Measurements from ENCODE around the gene IRF9.

Gene IRF9

GRCh38 chr14:24131549-24131966 lies 29.5 kb upstream of the IRF9 start:
- H3K4me3 ChIP-seq (replicated peaks; ENCODE audit: low read depth, low read length): no peak overlapping the region
- no peak for DNase-seq (ENCODE audit: low read depth)
- no peak for TF ChIP-seq CTCF (IDR thresholded peaks at IDR 0.05; ENCODE audit: low read length, missing control alignments)

GRCh38 chr14:24132061-24132685 lies 28.9 kb upstream of the IRF9 start:
- DNase-seq (ENCODE audit: low read depth): no peak
- TF ChIP-seq CTCF (IDR thresholded peaks at IDR 0.05; ENCODE audit: low read length, missing control alignments): no peak
- no peak overlapping the region for H3K4me3 ChIP-seq (replicated peaks; ENCODE audit: low read depth, low read length)

- TF ChIP-seq CTCF (IDR thresholded peaks at IDR 0.05; ENCODE audit: low read length, missing control alignments): no peak
- H3K4me3 ChIP-seq (replicated peaks; ENCODE audit: low read depth, low read length): no peak overlapping the region
- DNase-seq (ENCODE audit: low read depth): no peak
Observed at GRCh38 chr14:24132976-24133375, 28.1 kb upstream of the IRF9 start.

GRCh38 chr14:24133735-24134134 lies 27.3 kb upstream of the IRF9 start:
- no peak for TF ChIP-seq CTCF (IDR thresholded peaks at IDR 0.05; ENCODE audit: low read length, missing control alignments)
- H3K4me3 ChIP-seq (replicated peaks; ENCODE audit: low read depth, low read length): no peak overlapping the region
- no peak for DNase-seq (ENCODE audit: low read depth)

- H3K4me3 ChIP-seq (replicated peaks; ENCODE audit: low read depth, low read length): peak overlapping the region; percentile 74
- TF ChIP-seq CTCF (IDR thresholded peaks at IDR 0.05; ENCODE audit: low read length, missing control alignments): no peak
Observed at GRCh38 chr14:24135584-24135833, 25.6 kb upstream of the IRF9 start.

GRCh38 chr14:24135834-24136683 lies 25.0 kb upstream of the IRF9 start, which contains the start of gene PSME1:
Gene PSME1 (plus strand): TSS chr14:24136194. CDS start chr14:24136263, 69 bp downstream.
- peak; percentile 82 for DNase-seq (ENCODE audit: low read depth)
- TF ChIP-seq CTCF (IDR thresholded peaks at IDR 0.05; ENCODE audit: low read length, missing control alignments): no peak
- H3K4me3 ChIP-seq (replicated peaks; ENCODE audit: low read depth, low read length): peak within 1 kb of the TSS; percentile 74

More at GRCh38 chr14:24135584-24135833, 25.6 kb upstream of the IRF9 start:
- DNase-seq (ENCODE audit: low read depth): no peak
